Neural cell (in vitro differentiated cells): Measurements from ENCODE around the gene CACNA1C. TPM values are rescaled to one million over a fixed set of nuclear protein-coding genes. Genes with fewer than 3 reads are reported as not detected.

Experiments used
- H2AFZ ChIP-seq: fragments of 200-600, 300-800 bp; sonication (generic), shearing (Covaris generic); 2 replicates; pipeline ENCODE4 v1.6.0; 2014; ENCODE audit warnings: low read depth, mild to moderate bottlenecking, antibody characterized with exemption, low read length, moderate library complexity
- H3F3A ChIP-seq: fragments of 200-600 bp; shearing (Covaris generic); 2 replicates; pipeline ENCODE4 v1.6.1; 2016; ENCODE audit warnings: mild to moderate bottlenecking, moderate library complexity, mixed read lengths, antibody characterized with exemption, low read length; ENCODE audit not compliant: insufficient read depth, poor library complexity, severe bottlenecking
- H3K27ac ChIP-seq: fragments of 200-600, 300-800 bp; sonication (generic), shearing (Covaris generic); 2 replicates; pipeline ENCODE4 v1.5.1; 2014; ENCODE audit warnings: mild to moderate bottlenecking, low read length, moderate library complexity
- H3K27me3 ChIP-seq: fragments of 300-800, 200-600 bp; sonication (generic), shearing (Covaris generic); 2 replicates; pipeline ENCODE4 v1.6.0; 2014; ENCODE audit warnings: mild to moderate bottlenecking, low read depth, low read length, moderate library complexity; ENCODE audit not compliant: insufficient read depth
- H3K36me3 ChIP-seq: fragments of 300-800, 200-600 bp; sonication (generic), shearing (Covaris generic); 2 replicates; pipeline ENCODE4 v1.5.1; 2014; ENCODE audit warnings: mild to moderate bottlenecking, antibody characterized with exemption, low read length, moderate library complexity; ENCODE audit not compliant: insufficient read depth
- H3K4me2 ChIP-seq: fragments of 300-800, 200-600 bp; sonication (generic), shearing (Covaris generic); 2 replicates; pipeline ENCODE4 v1.6.0; 2014; ENCODE audit warnings: mild to moderate bottlenecking, low read length
- H3K4me3 ChIP-seq: fragments of 300-800, 200-600 bp; sonication (generic), shearing (Covaris generic); 2 replicates; pipeline ENCODE4 v1.5.1; 2014; ENCODE audit warnings: mild to moderate bottlenecking, low read length, moderate library complexity
- H3K79me2 ChIP-seq: fragments of 200-600 bp; shearing (Covaris generic); replicated peaks from 2 replicates; pipeline ENCODE4 v1.6.0; 2014; ENCODE audit warnings: mild to moderate bottlenecking, low read length, moderate library complexity; ENCODE audit not compliant: insufficient read depth
- H3K9ac ChIP-seq: fragments of 300-800, 200-600 bp; sonication (generic), shearing (Covaris generic); 2 replicates; pipeline ENCODE4 v1.6.1; 2016; ENCODE audit warnings: mild to moderate bottlenecking, low read length, mixed read lengths
- H3K9me2 ChIP-seq: fragments of 200-600 bp; shearing (Covaris generic); 2 replicates; pipeline ENCODE4 v1.6.1; 2016; ENCODE audit warnings: mild to moderate bottlenecking, low read length, mixed read lengths; ENCODE audit not compliant: insufficient read depth
- H3K9me3 ChIP-seq: fragments of 200-600, 300-800 bp; sonication (generic), shearing (Covaris generic); 2 replicates; pipeline ENCODE4 v1.6.1; 2016; ENCODE audit warnings: mild to moderate bottlenecking, mixed run types, low read length, moderate library complexity, mixed read lengths
- H4K20me1 ChIP-seq: fragments of 200-600 bp; shearing (Covaris generic); 2 replicates; pipeline ENCODE4 v1.6.1; 2016; ENCODE audit warnings: mild to moderate bottlenecking, mixed run types; ENCODE audit not compliant: insufficient read depth
- CTCF ChIP-seq: fragments of 450-650 bp; IDR thresholded peaks from 2 replicates; pipeline ENCODE4 v1.5.1; 2014; ENCODE audit warnings: antibody characterized with exemption, mild to moderate bottlenecking, moderate library complexity; ENCODE audit not compliant: poor library complexity, severe bottlenecking
- EP300 ChIP-seq: fragments of 450-650 bp; conservative IDR thresholded peaks from 2 replicates; pipeline ENCODE4 v1.6.1; 2014; ENCODE audit warnings: antibody characterized with exemption, mild to moderate bottlenecking, moderate library complexity; ENCODE audit not compliant: poor library complexity, severe bottlenecking
- EZH2 ChIP-seq: fragments of 200-600, 300-800 bp; shearing (Covaris generic), sonication (generic); IDR thresholded peaks from 2 replicates; pipeline ENCODE4 v1.6.1; 2014; ENCODE audit warnings: antibody characterized with exemption, low read length, borderline replicate concordance, mild to moderate bottlenecking; ENCODE audit not compliant: insufficient read depth, poor library complexity, severe bottlenecking
- MXI1 ChIP-seq: fragments of 450-650 bp; conservative IDR thresholded peaks from 2 replicates; pipeline ENCODE4 v1.6.1; 2014; ENCODE audit warnings: antibody characterized with exemption, mild to moderate bottlenecking; ENCODE audit not compliant: poor library complexity, severe bottlenecking
- POLR2AphosphoS5 ChIP-seq: IDR thresholded peaks from 2 replicates; pipeline ENCODE4 v1.6.1; 2012
- RAD21 ChIP-seq: fragments of 450-650 bp; conservative IDR thresholded peaks from 2 replicates; pipeline ENCODE4 v1.6.1; 2014; ENCODE audit warnings: antibody characterized with exemption, mild to moderate bottlenecking, moderate library complexity
- SMC3 ChIP-seq: fragments of 450-650 bp; conservative IDR thresholded peaks from 2 replicates; pipeline ENCODE4 v1.6.1; 2014; ENCODE audit warnings: antibody characterized with exemption, mild to moderate bottlenecking, moderate library complexity; ENCODE audit not compliant: poor library complexity
- TAF1 ChIP-seq: IDR thresholded peaks from 2 replicates; pipeline ENCODE4 v1.6.1; 2012; ENCODE audit warnings: low read depth
- polyA plus RNA-seq: library from polyadenylated mRNA; depleted of rRNA; stranded (reverse); fragments of >200 nt; gene quantifications from 2 replicates; pipeline ENCODE4 v1.2.3, GENCODE V29; 2014

CACNA1C gene
- polyA plus RNA-seq, 1 donor from 2014 or later: 9.7 TPM

DNA sequence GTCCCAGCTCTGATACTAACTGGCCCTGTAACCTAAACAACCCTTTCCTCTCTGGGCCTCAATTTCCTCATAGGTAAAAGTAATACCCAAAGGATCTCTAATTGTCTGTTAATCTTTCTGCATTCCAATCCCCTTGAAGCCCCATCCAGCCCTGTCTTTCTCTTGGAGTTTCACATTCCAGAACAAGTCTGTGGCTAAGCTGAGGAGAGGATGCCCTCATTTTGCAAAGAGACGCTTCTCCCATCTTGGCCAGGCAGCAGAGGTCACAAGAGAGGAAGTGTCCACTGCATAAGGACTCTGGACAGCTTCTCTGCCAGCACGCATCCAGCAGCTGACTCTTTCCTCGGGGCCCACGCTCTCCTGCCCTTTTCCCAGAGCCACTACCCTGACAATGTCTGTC is 478.6 kb downstream of the CACNA1C start:
- H3K79me2 ChIP-seq: no peaks in the 10 kb centered on the region
- H3K4me3 ChIP-seq: no peak overlapping the region
- no peaks in the 10 kb centered on the region for H3K9me3 ChIP-seq

DNA sequence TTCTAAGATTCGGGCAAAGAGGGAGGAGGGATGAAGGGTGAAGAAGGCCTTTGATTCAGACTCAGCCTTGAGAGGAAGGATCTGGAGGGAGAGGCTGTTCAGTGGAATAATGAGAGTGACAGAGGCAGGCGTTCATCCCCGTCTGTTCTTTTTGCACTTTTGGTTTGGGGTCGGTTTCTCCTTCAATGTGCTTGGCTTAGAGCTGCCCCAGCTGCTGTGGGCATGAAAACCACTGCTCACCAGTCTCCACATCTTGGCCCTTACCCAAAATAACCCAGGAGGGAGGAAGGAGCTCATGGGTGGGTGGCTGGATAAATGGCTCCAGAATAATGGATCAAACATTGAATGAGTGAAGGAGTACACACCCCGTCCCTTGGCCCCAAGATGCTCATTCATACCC is 480.2 kb downstream of the CACNA1C start:
- Histone ChIP-seq H3K4me3 (no peak overlapping the region), H2AFZ (no peak overlapping the region), H4K20me1 (no peaks in the 10 kb centered on the region), H3K4me2 (no peak overlapping the region), H3K79me2 (no peaks in the 10 kb centered on the region), H3F3A (no peaks in the 10 kb centered on the region), H3K9ac (no peak overlapping the region), H3K36me3 (no peaks in the 10 kb centered on the region), H3K9me2 (no peaks in the 10 kb centered on the region), H3K27ac (no peak overlapping the region), H3K9me3 (no peaks in the 10 kb centered on the region), H3K27me3 (no peaks in the 10 kb centered on the region)
- no peak for TF ChIP-seq CTCF
- TF ChIP-seq EZH2: no peak
- no peak for TF ChIP-seq POLR2AphosphoS5
- TF ChIP-seq TAF1: no peak
- TF ChIP-seq MXI1: no peak
- TF ChIP-seq RAD21: no peak

More for the DNA sequence above, 478.6 kb downstream of the CACNA1C start:
- Histone ChIP-seq H3K36me3 (no peaks in the 10 kb centered on the region), H3K9me2 (no peaks in the 10 kb centered on the region), H2AFZ (no peak overlapping the region), H3K27me3 (no peaks in the 10 kb centered on the region), H3K27ac (no peak overlapping the region), H4K20me1 (no peaks in the 10 kb centered on the region), H3F3A (no peaks in the 10 kb centered on the region), H3K4me2 (no peak overlapping the region), H3K9ac (no peak overlapping the region)
- TF ChIP-seq EP300: no peak
- TF ChIP-seq CTCF: no peak
- no peak for TF ChIP-seq POLR2AphosphoS5
- TF ChIP-seq TAF1: no peak
- no peak for TF ChIP-seq RAD21

DNA sequence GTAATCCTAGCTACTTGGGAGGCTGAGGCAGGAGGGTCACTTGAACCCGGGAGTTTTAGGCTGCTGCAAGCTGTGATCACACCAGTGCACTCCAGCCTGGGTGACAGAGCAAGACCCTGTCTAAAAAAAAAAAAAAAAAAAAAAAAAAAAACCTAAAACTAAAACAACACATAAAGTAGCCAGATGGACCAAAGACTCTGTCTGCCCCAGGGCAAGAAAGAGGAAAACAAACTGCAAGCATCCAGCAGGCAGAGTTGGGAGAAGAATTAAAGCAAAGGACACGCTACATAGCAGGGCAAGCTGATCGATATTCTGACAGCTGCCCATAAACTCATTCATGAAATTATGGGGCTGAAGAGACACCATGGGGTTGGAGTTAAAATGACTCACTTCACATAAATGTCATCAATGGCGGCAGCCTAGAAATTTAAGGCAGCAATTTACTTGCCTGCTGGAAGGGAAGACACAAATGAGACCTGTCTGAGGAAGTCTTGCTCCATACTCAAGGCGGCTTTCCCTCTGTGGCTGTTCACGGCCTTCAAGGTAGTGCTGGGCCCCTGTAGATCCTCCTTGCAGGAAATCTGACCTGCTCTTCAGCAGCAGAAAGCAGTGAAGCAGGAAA is 482.9 kb downstream of the CACNA1C start:
- Histone ChIP-seq H3K9ac (no peak overlapping the region), H4K20me1 (no peaks in the 10 kb centered on the region), H3K27ac (no peak overlapping the region), H3K4me3 (no peak overlapping the region), H3K9me3 (no peaks in the 10 kb centered on the region), H3K79me2 (no peaks in the 10 kb centered on the region), H3F3A (no peaks in the 10 kb centered on the region), H3K9me2 (no peaks in the 10 kb centered on the region), H2AFZ (no peak overlapping the region), H3K36me3 (no peaks in the 10 kb centered on the region), H3K27me3 (no peaks in the 10 kb centered on the region), H3K4me2 (no peak overlapping the region)
- no peak for TF ChIP-seq EZH2
- peak; percentile 21 for TF ChIP-seq SMC3
- TF ChIP-seq TAF1: no peak
- no peak for TF ChIP-seq POLR2AphosphoS5
- TF ChIP-seq RAD21: peak; percentile 28
- peak; percentile 22 for TF ChIP-seq CTCF
- TF ChIP-seq EP300: peak; percentile 15
